ENCODE results near the gene APOBEC3G.

DNA sequence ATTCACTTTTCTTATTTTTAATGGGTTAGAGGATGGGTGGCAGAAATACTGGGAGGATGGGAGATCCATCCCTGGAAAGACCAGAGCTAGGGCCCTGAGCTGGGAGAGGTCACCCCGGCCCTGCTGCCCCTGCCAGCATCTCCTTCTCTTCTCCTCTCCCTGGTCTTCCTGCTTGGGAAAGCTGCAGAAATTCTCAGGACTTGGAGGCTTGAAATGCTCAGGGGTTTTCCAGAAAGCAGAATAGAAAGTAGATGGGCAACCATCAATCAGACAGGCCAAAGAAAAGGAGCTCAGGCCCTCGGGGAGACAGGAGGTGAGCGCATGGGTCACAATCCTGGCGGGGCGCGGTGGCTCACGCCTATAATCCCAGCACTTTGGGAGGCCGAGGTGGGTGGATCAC is 21.5 kb downstream of the APOBEC3G start:
- TF ChIP-seq CTCF (IDR thresholded peaks at IDR 0.05; ENCODE audit: low read length), result no peak
- TF ChIP-seq EZH2 (IDR thresholded peaks at IDR 0.05; ENCODE audit: borderline replicate concordance, low read length), result no peak
